BJ (cell line): ENCODE data around the gene DNM3. TPM values are rescaled to one million over a fixed set of nuclear protein-coding genes. Genes with fewer than 3 reads are reported as not detected.
"Not testable (repeated sequence)": the region's sequence is repeated elsewhere in the genome, so short reads cannot be mapped to it uniquely, and the experiment has no call there.

Source experiments
- CTCF ChIA-PET: fragments of 350-600 bp; formaldehyde crosslinking; extraction: SDS; loops from one replicate; lab custom pipeline; 2021; ENCODE audit warnings: antibody characterized with exemption, inconsistent platforms; lab: Yijun Ruan, JAX
- POLR2A ChIA-PET: fragments of 300-600 bp; sonication (Branson Sonifier 250); formaldehyde crosslinking; extraction: SDS; loops from one replicate; lab custom pipeline; 2021; ENCODE audit warnings: antibody characterized with exemption; lab: Charles Lee
- DNase-seq: peaks from one replicate; pipeline ENCODE4 v3.0.0-alpha.2; 2011; ENCODE audit warnings: low read depth
- H3K27me3 ChIP-seq: 2 replicates; pipeline ENCODE4 v1.6.0; 2011; ENCODE audit warnings: low read length; ENCODE audit not compliant: control insufficient read depth, insufficient read depth
- H3K36me3 ChIP-seq: 2 replicates; pipeline ENCODE4 v1.5.1; 2011; ENCODE audit warnings: low read length; ENCODE audit not compliant: control insufficient read depth, insufficient read depth
- H3K4me3 ChIP-seq: 2 replicates; pipeline ENCODE4 v1.5.1; 2011; ENCODE audit warnings: low read depth, mild to moderate bottlenecking, control low read depth, low read length
- CTCF ChIP-seq: IDR thresholded peaks from 2 replicates; pipeline ENCODE4 v1.5.1; 2011; ENCODE audit warnings: low read depth, mild to moderate bottlenecking, control low read depth, inconsistent platforms, low read length, moderate library complexity; ENCODE audit not compliant: insufficient read depth
- polyA plus RNA-seq: library from polyadenylated mRNA; depleted of rRNA; stranded (reverse); fragments of >200 nt; gene quantifications from 2 replicates; pipeline ENCODE4 v1.2.3, GENCODE V29; 2011

The DNM3 gene
- polyA plus RNA-seq, 1 experiment = 0.26 TPM

- POLR2A ChIA-PET = no interaction called here
- CTCF ChIA-PET = interaction anchor here (0.6 to 1.9 kb wide), 4 partner anchors 11 to 587 kb away, joined by 3 to 7 read pairs (median 4); no protein-coding TSS in a partner anchor
- DNase-seq = no peak
- Histone ChIP-seq H3K36me3 (no peaks in the 10 kb centered on the region), H3K27me3 (no peaks in the 10 kb centered on the region), H3K4me3 (no peak overlapping the region)
- TF ChIP-seq CTCF = no peak
Measured at GRCh38 chr1:172054172-172054571, 212.9 kb downstream of the DNM3 start.

- H3K4me3 ChIP-seq, H3K36me3 ChIP-seq, POLR2A ChIA-PET, CTCF ChIA-PET, DNase-seq, H3K27me3 ChIP-seq: not testable (repeated sequence)
Measured at GRCh38 chr1:172055816-172056419, 214.6 kb downstream of the DNM3 start.

- H3K4me3 ChIP-seq = no peak overlapping the region
- POLR2A ChIA-PET = no interaction called here
- CTCF ChIA-PET = no interaction called here
- DNase-seq = no peak
- no peaks in the 10 kb centered on the region for H3K36me3 ChIP-seq
- no peaks in the 10 kb centered on the region for H3K27me3 ChIP-seq
- no peak for TF ChIP-seq CTCF
Measured at GRCh38 chr1:172068334-172068733, 227.0 kb downstream of the DNM3 start.

GRCh38 chr1:172069051-172069450, 227.8 kb downstream of the DNM3 start:
- no peaks in the 10 kb centered on the region for H3K27me3 ChIP-seq
- POLR2A ChIA-PET = no interaction called here
- H3K36me3 ChIP-seq = no peaks in the 10 kb centered on the region
- H3K4me3 ChIP-seq = no peak overlapping the region
- CTCF ChIA-PET = interaction anchor here (0.9 to 1.0 kb wide), 2 partner anchors 12 to 25 kb away, joined by 4 read pairs; no protein-coding TSS in a partner anchor
- no peak for TF ChIP-seq CTCF
- no peak for DNase-seq

GRCh38 chr1:172069534-172069933, 228.2 kb downstream of the DNM3 start:
- CTCF ChIA-PET = interaction anchor here (0.9 to 1.5 kb wide), 3 partner anchors 11 to 84 kb away, joined by 4 to 5 read pairs (median 4); no protein-coding TSS in a partner anchor
- no peaks in the 10 kb centered on the region for H3K27me3 ChIP-seq
- POLR2A ChIA-PET = no interaction called here
- no peak for DNase-seq
- TF ChIP-seq CTCF = no peak
- H3K4me3 ChIP-seq = no peak overlapping the region
- no peaks in the 10 kb centered on the region for H3K36me3 ChIP-seq

- POLR2A ChIA-PET = no interaction called here
- no peak for DNase-seq
- Histone ChIP-seq H3K27me3 (no peaks in the 10 kb centered on the region), H3K4me3 (no peak overlapping the region), H3K36me3 (no peaks in the 10 kb centered on the region)
- TF ChIP-seq CTCF = no peak
- CTCF ChIA-PET = interaction anchor here (0.8 to 1.5 kb wide), 6 partner anchors 9 to 84 kb away, joined by 3 to 5 read pairs (median 4); no protein-coding TSS in a partner anchor
Measured at GRCh38 chr1:172070055-172070454, 228.8 kb downstream of the DNM3 start.
